Transverse colon (tissue), 4 donors: ENCODE data around the gene KIFC1. TPM values are rescaled to one million over a fixed set of nuclear protein-coding genes. Genes with fewer than 3 reads are reported as not detected.

ENCODE experiments used
- DNase-seq: peaks from one replicate; pipeline ENCODE4 v3.0.0-alpha.2; 2019
- H3K27ac ChIP-seq, 4 donors: fragments of 200-600 bp; sonication (generic); 2 replicates each; pipeline ENCODE4 v1.5.1; 2016 to 2018; ENCODE audit warnings: inconsistent platforms in 4 of 4
- H3K27me3 ChIP-seq: fragments of 200-600 bp; sonication (generic); 2 replicates; pipeline ENCODE4 v1.5.1; 2017; ENCODE audit warnings: inconsistent platforms
- H3K36me3 ChIP-seq, 4 donors: fragments of 200-600 bp; sonication (generic); 2 replicates each; pipeline ENCODE4 v1.5.1; 2017 to 2019; ENCODE audit warnings: inconsistent platforms in 4 of 4
- H3K4me1 ChIP-seq, 4 donors: fragments of 200-600 bp; sonication (generic); 2 replicates each; pipeline ENCODE4 v1.5.1; 2017 to 2020; ENCODE audit warnings: inconsistent platforms in 4 of 4
- H3K4me3 ChIP-seq, 4 donors: fragments of 200-600 bp; sonication (generic); 1 replicate in 1 of 4; 2 replicates in 3 of 4; pipeline versions ENCODE4 v1.5.1 to v1.6.1; 2017 to 2019; ENCODE audit warnings: inconsistent platforms in 4 of 4
- H3K9me3 ChIP-seq, 2 donors: fragments of 200-600 bp; sonication (generic); 2 replicates each; pipeline ENCODE4 v1.5.1; 2017 to 2019; ENCODE audit warnings: inconsistent platforms in 2 of 2
- CTCF ChIP-seq, 5 experiments: fragments of 200-600 bp in 3 of 5; fragments of 450-650 bp in 2 of 5; sonication (generic) in 3 of 5; IDR thresholded peaks; 1 replicate in 2 of 5; 2 replicates in 3 of 5; pipeline ENCODE4 v1.5.1; 2016 to 2017; ENCODE audit warnings: antibody characterized with exemption in 5 of 5, inconsistent platforms in 3 of 5, mild to moderate bottlenecking in 2 of 5, moderate library complexity in 1 of 5
- EP300 ChIP-seq: sonication (generic); formaldehyde crosslinking; IDR thresholded peaks from one replicate; pipeline ENCODE4 v1.6.1; 2017; ENCODE audit warnings: antibody characterized with exemption, low read depth
- POLR2A ChIP-seq: fragments of 450-650 bp; IDR thresholded peaks from one replicate; pipeline ENCODE4 v1.6.1; 2016; ENCODE audit warnings: antibody characterized with exemption, mild to moderate bottlenecking, moderate library complexity
- POLR2AphosphoS5 ChIP-seq, 3 donors: sonication (generic); formaldehyde crosslinking; IDR thresholded peaks; one replicate each; pipeline ENCODE4 v1.6.1; 2016; ENCODE audit warnings: antibody characterized with exemption in 3 of 3
- WGBS, 2 donors: methylation state at CpG; one replicate each; pipeline ENCODE4 v1.1.5; 2018; ENCODE audit warnings: low coverage in 1 of 2; 5-methylcytosine and 5-hydroxymethylcytosine counted together
- in situ Hi-C, 4 donors: fragments of 200-750 bp; cut with MboI; loops; one replicate each; pipeline versions ENCODE4 v1.15.0 to v1.15.1; 2017; ENCODE audit warnings: low sequenced_read_pairs in 3 of 4, low pct_ligation_motif_present in 1 of 4, low pct_unique_long_range_greater_than_20kb in 1 of 4
- intact Hi-C: fragments of 100-400 bp; cut with DNase I; formaldehyde crosslinking; loops from one replicate; pipeline ENCODE4 v1.15.1; 2023; ENCODE audit warnings: low total_unique reads
- total RNA-seq, 4 donors: library from RNA; depleted of rRNA; stranded (reverse); fragments of >200 nt; gene quantifications; one replicate each; pipeline ENCODE4 v1.1.0, GENCODE V29; 2016

The KIFC1 gene
- total RNA-seq, 4 donors from 2014 or later, result 2.6 to 51.5 (median 5.8) TPM

GRCh38 chr6:33442283-33442682, 50.7 kb downstream of the KIFC1 start:
- intact Hi-C loops, result no loop called here
- Histone ChIP-seq H3K9me3 (no peaks in the 10 kb centered on the region), H3K36me3 (peaks cover 0 to 12% (median 0%) of the 10 kb centered on the region in 4 donors), H3K4me3 (no peak overlapping the region), H3K4me1 (no peaks in the 10 kb centered on the region), H3K27ac (no peak overlapping the region), H3K27me3 (no peaks in the 10 kb centered on the region)
- DNase-seq, result no peak
- in situ Hi-C loops, result no loop called here
- TF ChIP-seq POLR2AphosphoS5 (IDR thresholded peaks at IDR 0.05) (no peak), POLR2A (no peak), CTCF (IDR thresholded peaks at IDR 0.05) (no peak), EP300 (no peak)
- 91% methylated on average over 8 of the region's 8 CpGs; no CpG with 5 or more reads in 1 of the 2 donors for WGBS, 2 donors

GRCh38 chr6:33443025-33443424, 51.4 kb downstream of the KIFC1 start:
- Histone ChIP-seq H3K27ac (no peak overlapping the region), H3K27me3 (no peaks in the 10 kb centered on the region), H3K9me3 (no peaks in the 10 kb centered on the region), H3K4me1 (no peaks in the 10 kb centered on the region), H3K36me3 (peaks cover 0 to 6% (median 0%) of the 10 kb centered on the region in 4 donors), H3K4me3 (no peak overlapping the region)
- DNase-seq, result no peak
- intact Hi-C loops (no loop called here), in situ Hi-C loops (no loop called here)
- 97% methylated on average over 11 of the region's 17 CpGs; no CpG with 5 or more reads in 1 of the 2 donors for WGBS, 2 donors
- TF ChIP-seq EP300 (no peak), POLR2A (no peak), CTCF (IDR thresholded peaks at IDR 0.05) (no peak), POLR2AphosphoS5 (IDR thresholded peaks at IDR 0.05) (no peak)

- TF ChIP-seq EP300 (no peak), POLR2A (no peak), CTCF (IDR thresholded peaks at IDR 0.05) (no peak), POLR2AphosphoS5 (IDR thresholded peaks at IDR 0.05) (no peak)
- no peak for DNase-seq
- Histone ChIP-seq H3K4me3 (no peak overlapping the region), H3K4me1 (no peaks in the 10 kb centered on the region), H3K36me3 (no peaks in the 10 kb centered on the region), H3K9me3 (no peaks in the 10 kb centered on the region), H3K27ac (no peak overlapping the region), H3K27me3 (no peaks in the 10 kb centered on the region)
- 93% methylated on average over 12 of the region's 18 CpGs; no CpG with 5 or more reads in 1 of the 2 donors for WGBS, 2 donors
- in situ Hi-C loops (no loop called here), intact Hi-C loops (no loop called here)
Measured at GRCh38 chr6:33443619-33444504, 52.2 kb downstream of the KIFC1 start.

GRCh38 chr6:33445119-33445603, 53.5 kb downstream of the KIFC1 start:
- no peaks in the 10 kb centered on the region for H3K36me3 ChIP-seq
- intact Hi-C loops (no loop called here), in situ Hi-C loops (no loop called here)

More at GRCh38 chr6:33445119-33445603, 53.5 kb downstream of the KIFC1 start:
- H3K4me1 ChIP-seq, result no peaks in the 10 kb centered on the region
- H3K27me3 ChIP-seq, result no peaks in the 10 kb centered on the region
- 60 to 63% methylated on average over 1 to 3 of the region's 3 CpGs for WGBS, 2 donors
- H3K9me3 ChIP-seq, result no peaks in the 10 kb centered on the region
- TF ChIP-seq CTCF (IDR thresholded peaks at IDR 0.05) (no peak), POLR2AphosphoS5 (IDR thresholded peaks at IDR 0.05) (no peak), POLR2A (no peak), EP300 (no peak)
- DNase-seq, result no peak
- H3K27ac ChIP-seq, result no peak overlapping the region
- H3K4me3 ChIP-seq, result no peak overlapping the region
